NCI-H526 treated with DMSO at 0.1 percent for 48 hours (cell line): ENCODE data around the gene JPH4.

Experiments used
- DNase-seq: peaks from one replicate; lab custom pipeline; 2025; lab: John Stamatoyannopoulos, UW

JPH4 gene

GRCh38 chr14:23579739-23580138 is 1.1 kb upstream of the JPH4 start:
- DNase-seq: no peak

GRCh38 chr14:23579311-23579630 is 681 bp upstream of the JPH4 start:
- DNase-seq: no peak

- no peak for DNase-seq
These were observed 739 bp downstream of the JPH4 start for GRCh38 chr14:23577710-23578392.

- no peak for DNase-seq
These were observed 1.4 kb downstream of the JPH4 start for GRCh38 chr14:23577004-23577681.

GRCh38 chr14:23573384-23574015 is 5.1 kb downstream of the JPH4 start:
- DNase-seq: peak; percentile 50

GRCh38 chr14:23572836-23573235 is 5.8 kb downstream of the JPH4 start:
- no peak for DNase-seq

- no peak for DNase-seq
These were observed 6.1 kb downstream of the JPH4 start for GRCh38 chr14:23572524-23572828.

GRCh38 chr14:23571701-23572523 is 6.7 kb downstream of the JPH4 start:
- no peak for DNase-seq

GRCh38 chr14:23570806-23571483 is 7.6 kb downstream of the JPH4 start:
- no peak for DNase-seq

- no peak for DNase-seq
These were observed 9.0 kb downstream of the JPH4 start for GRCh38 chr14:23569443-23570151.

GRCh38 chr14:23568600-23569331 is 9.8 kb downstream of the JPH4 start:
- no peak for DNase-seq

GRCh38 chr14:23568021-23568599 is 10.5 kb downstream of the JPH4 start:
- no peak for DNase-seq

GRCh38 chr14:23567186-23568020 is 11.2 kb downstream of the JPH4 start, which contains the start of gene AP1G2:
Gene AP1G2 (minus strand): TSS chr14:23567791. CDS start chr14:23567314, 477 bp downstream.
- DNase-seq: peak; percentile 86

GRCh38 chr14:23566778-23567185 is 11.8 kb downstream of the JPH4 start:
- DNase-seq: no peak

- DNase-seq: no peak
These were observed 12.3 kb downstream of the JPH4 start for GRCh38 chr14:23566112-23566777.

GRCh38 chr14:23565626-23566025 is 13.0 kb downstream of the JPH4 start:
- no peak for DNase-seq

- DNase-seq: no peak
These were observed 13.7 kb downstream of the JPH4 start for GRCh38 chr14:23564876-23565275.

GRCh38 chr14:23564181-23564812 is 14.3 kb downstream of the JPH4 start:
- DNase-seq: no peak
